NCI-H1694 (cell line): ENCODE measurements around the gene TMEM125.

Experiments
- DNase-seq: peaks from one replicate; lab custom pipeline; 2025; lab: John Stamatoyannopoulos, UW

The TMEM125 gene

DNA sequence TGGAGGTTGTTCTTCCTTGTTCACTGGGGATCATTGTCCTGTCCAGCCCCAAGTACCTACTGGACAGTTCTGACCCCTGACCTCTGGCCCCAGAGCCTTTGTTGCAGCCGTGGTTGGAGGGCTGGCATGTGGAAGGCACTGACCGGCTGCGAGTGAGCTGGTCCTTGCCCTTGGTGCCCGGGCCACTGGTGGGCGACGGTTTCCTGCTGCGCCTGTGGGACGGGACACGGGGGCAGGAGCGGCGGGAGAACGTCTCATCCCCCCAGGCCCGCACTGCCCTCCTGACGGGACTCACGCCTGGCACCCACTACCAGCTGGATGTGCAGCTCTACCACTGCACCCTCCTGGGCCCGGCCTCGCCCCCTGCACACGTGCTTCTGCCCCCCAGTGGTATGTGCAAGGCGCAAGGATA is 42.4 kb downstream of the TMEM125 start:
- no peak for DNase-seq

DNA sequence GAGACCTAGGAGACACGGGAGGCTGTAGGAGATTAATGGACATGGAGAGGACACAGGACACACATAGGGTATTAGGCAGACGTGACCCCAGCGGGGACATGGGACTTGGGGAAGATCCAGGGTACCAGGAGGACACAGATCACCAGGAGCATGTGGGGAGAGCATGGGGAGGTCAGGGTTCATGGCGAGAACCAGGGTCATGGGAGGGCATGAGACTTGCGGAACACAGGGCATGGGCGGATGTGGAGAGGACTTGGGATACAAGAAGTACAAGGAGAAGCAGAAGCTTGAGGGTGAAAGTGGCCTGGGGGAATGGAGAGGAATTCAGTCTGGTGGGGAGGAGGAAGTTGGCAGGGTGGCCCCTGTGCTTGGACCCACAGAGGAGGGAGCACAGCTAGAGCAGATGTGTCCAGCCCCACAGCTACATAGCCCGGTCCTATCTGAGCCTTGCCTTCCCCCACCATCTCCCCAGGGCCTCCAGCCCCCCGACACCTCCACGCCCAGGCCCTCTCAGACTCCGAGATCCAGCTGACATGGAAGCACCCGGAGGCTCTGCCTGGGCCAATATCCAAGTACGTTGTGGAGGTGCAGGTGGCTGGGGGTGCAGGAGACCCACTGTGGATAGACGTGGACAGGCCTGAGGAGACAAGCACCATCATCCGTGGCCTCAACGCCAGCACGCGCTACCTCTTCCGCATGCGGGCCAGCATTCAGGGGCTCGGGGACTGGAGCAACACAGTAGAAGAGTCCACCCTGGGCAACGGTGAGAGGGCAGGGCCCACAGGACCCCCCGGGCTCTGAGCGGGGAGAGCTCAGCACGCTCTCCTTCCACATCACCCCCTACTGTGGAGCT is 43.1 kb downstream of the TMEM125 start:
- DNase-seq: no peak

DNA sequence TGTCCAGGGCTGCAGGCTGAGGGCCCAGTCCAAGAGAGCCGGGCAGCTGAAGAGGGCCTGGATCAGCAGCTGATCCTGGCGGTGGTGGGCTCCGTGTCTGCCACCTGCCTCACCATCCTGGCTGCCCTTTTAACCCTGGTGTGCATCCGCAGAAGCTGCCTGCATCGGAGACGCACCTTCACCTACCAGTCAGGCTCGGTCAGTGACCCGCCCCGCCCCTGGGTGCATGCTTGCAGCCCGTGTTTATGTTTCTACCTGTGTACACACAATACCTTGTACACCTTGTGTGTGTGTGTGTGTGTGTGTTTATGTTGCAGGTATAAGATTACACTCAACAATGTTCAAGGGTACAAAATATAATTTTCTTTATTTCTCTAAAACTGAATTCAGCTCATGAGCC is 44.0 kb downstream of the TMEM125 start:
- DNase-seq: no peak

DNA sequence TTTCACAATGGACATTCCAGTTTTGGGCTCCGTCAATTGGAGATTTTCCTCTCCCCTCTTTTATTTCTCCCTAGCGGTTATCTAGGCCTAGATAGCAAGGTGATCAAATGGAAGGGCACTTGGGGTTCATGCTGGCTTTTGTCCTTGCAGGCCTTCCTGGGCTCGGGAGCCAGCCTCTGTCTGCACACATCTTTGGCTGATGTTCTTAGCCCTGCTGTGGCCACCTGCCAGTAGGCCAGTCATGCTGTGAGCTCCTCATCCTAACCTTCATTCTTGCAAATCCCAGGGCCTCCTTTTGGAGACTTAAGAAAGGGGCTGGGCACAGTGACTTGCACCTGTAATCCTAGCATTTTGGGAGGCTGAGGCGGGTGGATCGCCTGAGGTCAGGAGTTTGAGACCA is 44.5 kb downstream of the TMEM125 start:
- DNase-seq: no peak

DNA sequence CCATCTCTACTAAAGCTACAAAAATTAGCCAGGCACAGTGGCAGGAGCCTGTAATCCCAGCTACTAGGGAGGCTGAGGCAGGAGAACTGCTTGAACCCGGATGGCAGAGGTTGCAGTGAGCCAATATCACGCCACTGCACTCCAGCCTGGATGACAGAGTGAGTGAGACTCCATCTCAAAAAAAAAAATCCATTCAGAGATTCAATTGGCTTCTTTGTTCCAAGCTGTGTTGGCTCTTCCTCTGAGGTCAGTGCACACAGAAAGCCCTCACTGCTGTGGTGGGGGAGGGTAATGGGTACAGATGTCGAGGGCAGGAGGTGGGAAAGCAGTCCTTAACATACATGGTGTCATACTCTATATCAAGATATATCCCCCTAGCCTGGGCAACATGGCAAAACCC is 45.7 kb downstream of the TMEM125 start:
- DNase-seq: no peak

DNA sequence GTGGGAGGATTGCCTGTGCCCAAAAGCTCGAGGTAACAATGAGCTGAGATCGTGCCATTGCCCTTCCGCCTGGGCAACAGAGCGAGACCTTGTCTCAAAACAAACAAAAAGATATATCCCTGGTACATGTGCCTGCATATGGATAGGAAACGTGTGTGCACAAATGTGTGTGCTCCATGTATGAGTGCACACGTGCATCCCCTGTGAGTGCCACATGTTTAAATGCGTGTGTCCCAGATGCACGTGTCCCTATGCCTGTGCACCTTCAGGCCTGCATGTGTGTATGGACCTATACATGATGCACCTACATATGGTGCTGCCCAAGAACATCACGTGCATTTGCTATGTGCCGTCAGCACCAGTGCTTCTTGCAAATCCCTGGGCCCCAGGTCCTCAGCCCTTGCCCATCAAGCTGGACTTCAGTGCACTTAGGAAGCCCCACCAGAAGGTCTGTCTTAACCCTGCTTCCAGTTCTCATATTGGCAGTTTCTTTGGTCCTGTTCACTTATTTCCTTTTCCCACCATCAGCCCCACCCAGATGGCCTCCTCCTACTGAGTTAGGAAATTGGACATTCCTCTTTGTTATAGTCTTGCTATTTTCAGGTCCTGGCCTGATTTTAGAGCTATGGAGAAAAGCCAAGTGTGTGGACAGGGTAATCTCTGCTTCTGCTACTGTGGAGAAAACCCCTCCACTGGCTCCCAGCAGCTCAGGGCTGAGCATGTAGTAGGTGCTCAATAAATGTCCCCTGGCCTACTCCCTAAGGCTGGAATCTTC is 46.4 kb downstream of the TMEM125 start:
- no peak for DNase-seq

DNA sequence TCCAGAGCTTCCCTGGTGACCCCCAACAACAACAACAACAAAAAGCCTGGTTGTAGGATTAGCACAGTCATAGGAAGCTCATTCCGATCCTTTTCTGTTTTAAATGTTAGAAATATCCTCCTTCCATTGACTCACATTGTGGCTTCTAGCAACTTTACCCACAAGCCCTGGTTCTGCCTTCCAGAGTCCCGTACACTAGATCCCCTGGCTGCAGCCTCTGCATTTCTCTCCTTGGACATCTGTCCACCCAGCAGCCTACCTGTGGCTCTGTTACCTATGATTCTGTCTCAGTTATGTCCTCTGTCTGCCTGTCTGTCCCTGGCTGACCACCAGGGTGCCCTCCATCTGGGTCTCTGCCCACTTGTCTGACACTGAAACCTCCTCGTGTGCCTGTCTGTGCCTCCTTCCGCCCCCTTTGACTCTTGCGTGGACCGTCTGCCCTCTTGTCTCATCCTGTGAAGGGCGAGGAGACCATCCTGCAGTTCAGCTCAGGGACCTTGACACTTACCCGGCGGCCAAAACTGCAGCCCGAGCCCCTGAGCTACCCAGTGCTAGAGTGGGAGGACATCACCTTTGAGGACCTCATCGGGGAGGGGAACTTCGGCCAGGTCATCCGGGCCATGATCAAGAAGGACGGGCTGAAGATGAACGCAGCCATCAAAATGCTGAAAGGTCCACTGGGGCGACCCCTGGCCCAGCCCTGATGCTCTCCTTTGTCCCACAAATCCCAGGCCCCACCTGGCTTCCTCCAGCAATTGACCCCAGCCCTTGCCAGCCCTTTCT is 47.1 kb downstream of the TMEM125 start:
- DNase-seq: no peak

DNA sequence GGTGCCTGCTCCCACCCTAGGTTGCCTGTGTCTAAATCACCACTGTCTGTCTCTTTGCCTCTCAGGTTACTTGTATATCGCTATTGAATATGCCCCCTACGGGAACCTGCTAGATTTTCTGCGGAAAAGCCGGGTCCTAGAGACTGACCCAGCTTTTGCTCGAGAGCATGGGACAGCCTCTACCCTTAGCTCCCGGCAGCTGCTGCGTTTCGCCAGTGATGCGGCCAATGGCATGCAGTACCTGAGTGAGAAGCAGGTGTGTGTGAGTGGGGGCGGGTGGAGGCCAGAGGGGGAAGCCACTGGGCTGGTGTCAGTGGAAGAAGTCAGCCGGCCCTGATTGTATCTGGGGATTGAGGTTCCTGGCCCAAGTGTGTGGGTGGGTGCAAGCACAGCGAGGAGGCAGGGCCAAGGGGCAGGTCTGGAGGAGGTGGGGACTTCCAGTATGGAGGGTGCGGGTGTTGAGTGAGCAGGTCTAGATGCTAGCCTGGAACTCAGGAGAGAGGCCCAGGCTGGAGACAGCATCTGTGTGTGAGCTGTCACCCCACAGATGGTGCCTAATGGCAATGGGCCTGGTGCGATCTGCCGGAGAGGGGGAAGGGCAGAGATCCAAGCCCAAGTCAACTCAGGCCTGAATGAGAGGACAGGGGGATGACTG is 48.2 kb downstream of the TMEM125 start:
- DNase-seq: peak; percentile 77

DNA sequence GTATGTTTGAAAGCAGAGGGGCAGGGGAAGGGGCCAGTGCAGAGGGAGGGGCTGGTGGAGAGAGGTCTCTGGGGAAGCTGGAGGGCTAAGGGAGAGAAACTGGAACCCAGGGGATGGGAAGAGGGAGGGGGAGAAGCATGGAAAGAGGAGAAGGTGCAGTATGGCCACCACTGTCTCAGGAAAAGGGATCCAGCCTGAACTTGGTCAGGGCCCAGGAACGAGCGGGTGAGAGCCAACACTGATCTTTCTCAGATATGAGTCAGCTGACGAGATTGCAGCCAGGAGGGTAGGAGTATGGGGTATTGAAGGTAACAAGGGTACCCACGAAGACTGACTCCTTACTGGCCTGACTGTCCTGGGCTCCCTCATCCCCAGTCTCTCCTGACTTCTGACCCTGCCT is 49.0 kb downstream of the TMEM125 start:
- DNase-seq: no peak

DNA sequence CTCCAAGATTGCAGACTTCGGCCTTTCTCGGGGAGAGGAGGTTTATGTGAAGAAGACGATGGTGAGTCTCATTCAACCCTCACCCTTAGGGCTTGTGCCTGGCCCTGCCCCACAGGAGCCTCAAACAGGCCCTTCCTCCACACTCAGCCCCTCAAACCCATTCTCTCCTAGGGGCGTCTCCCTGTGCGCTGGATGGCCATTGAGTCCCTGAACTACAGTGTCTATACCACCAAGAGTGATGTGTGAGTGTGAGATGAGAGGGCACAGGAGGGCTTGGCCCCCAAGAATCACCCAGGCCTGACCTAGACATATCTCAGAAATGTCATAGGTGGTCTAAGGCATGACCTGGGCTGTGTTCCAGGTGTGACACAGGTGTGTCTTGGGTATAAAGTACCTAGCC is 49.5 kb downstream of the TMEM125 start:
- no peak for DNase-seq

DNA sequence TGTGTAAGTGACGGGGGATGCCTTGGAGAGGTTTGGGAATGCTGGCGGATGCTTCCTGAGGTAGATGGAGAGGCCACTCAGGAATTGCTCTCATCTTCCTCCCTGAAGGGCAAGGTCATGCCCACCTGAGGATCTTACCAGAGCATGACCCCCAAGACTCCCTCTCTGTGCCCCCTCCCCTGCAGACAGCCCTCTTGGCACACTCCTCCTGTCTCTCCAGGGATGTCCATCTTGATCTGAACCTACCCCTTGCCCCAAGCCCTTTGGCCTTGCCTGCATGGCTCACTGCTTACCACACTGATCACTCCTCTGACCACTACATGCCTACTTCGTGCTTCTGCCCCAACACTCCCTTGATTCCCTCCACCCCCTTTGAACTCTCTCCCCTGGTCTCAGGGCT is 50.0 kb downstream of the TMEM125 start:
- DNase-seq: no peak

DNA sequence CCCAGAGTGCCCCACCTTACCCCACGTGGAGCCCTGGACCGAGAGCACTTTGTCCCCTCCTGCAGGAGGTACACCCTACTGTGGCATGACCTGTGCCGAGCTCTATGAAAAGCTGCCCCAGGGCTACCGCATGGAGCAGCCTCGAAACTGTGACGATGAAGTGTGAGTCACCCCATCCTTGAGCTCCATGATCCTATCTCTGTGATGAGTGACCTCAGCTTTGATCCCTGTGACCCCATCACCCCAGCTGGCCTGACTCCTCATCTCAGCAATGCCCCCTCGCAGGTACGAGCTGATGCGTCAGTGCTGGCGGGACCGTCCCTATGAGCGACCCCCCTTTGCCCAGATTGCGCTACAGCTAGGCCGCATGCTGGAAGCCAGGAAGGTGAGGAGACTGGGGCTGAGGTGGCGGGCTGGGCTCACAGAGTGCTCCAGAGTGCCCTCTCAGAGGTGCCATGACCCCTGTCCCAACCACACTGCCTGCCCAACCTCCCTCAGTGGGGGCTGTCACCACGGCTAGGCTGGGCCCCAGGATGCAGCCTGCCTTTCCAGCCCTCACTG is 51.6 kb downstream of the TMEM125 start:
- no peak for DNase-seq

DNA sequence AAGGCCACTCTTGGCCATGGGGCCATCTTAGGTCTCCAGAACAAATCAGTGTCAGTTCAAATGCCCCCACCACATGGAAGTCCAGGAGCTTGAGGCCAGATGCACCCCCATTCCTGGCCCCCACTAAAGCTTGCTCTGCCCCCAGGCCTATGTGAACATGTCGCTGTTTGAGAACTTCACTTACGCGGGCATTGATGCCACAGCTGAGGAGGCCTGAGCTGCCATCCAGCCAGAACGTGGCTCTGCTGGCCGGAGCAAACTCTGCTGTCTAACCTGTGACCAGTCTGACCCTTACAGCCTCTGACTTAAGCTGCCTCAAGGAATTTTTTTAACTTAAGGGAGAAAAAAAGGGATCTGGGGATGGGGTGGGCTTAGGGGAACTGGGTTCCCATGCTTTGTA is 52.7 kb downstream of the TMEM125 start:
- DNase-seq: no peak
